A549 (cell line): Measurements from ENCODE around the gene SRR. TPM values are rescaled to one million over a fixed set of nuclear protein-coding genes. Genes with fewer than 3 reads are reported as not detected.
"Not testable (repeated sequence)": the region's sequence is repeated elsewhere in the genome, so short reads cannot be mapped to it uniquely, and the experiment has no call there.

Experiments used
- ATAC-seq, 2 experiments: fragments of 200-7000 bp in 1 of 2; fragments of >200 bp in 1 of 2; cut with Nextera tagmentation in 1 of 2; cut with Tn5 transposase in 1 of 2; 3 replicates each; pipeline versions ENCODE4 v1.8.0 to v1.9.1; 2018 to 2020; ENCODE audit warnings: mild to moderate bottlenecking in 1 of 2, moderate library complexity in 1 of 2
- CTCF ChIA-PET: fragments of 300-600 bp; sonication (Branson Sonifier 250); formaldehyde crosslinking; extraction: SDS; loops from one replicate; lab custom pipeline; 2021; ENCODE audit warnings: antibody characterized with exemption, inconsistent platforms; lab: Yijun Ruan, JAX
- POLR2A ChIA-PET: fragments of 350-600 bp; formaldehyde crosslinking; extraction: SDS; loops from one replicate; lab custom pipeline; 2021; ENCODE audit warnings: antibody characterized with exemption, inconsistent platforms; lab: Yijun Ruan, JAX
- DNase-seq, 2 experiments: peaks; one replicate each; pipeline versions ENCODE4 v3.0.0 to v3.0.0-alpha.2; 2011 to 2016; ENCODE audit warnings: low read depth in 1 of 2, low spot score in 1 of 2
- FAIRE-seq: peaks from 2 replicates; lab custom pipeline; 2011; peaks lifted over from hg19 to GRCh38; lab: Jason Lieb, UNC
- H3K27ac ChIP-seq, 2 experiments: fragments of >200 bp; sonication (Bioruptor Twin); formaldehyde crosslinking; 3 replicates each; pipeline ENCODE4 v1.5.1; 2016 to 2017
- H3K4me1 ChIP-seq: fragments of >200 bp; sonication (Bioruptor Twin); formaldehyde crosslinking; 3 replicates; pipeline ENCODE4 v1.6.1; 2016
- H3K4me2 ChIP-seq: fragments of >200 bp; sonication (Bioruptor Twin); formaldehyde crosslinking; 3 replicates; pipeline ENCODE4 v1.6.1; 2016
- H3K4me3 ChIP-seq: fragments of >200 bp; sonication (Bioruptor Twin); formaldehyde crosslinking; 3 replicates; pipeline ENCODE4 v1.5.1; 2016
- H3K9me3 ChIP-seq: fragments of >200 bp; sonication (Bioruptor Twin); formaldehyde crosslinking; 3 replicates; pipeline ENCODE4 v1.6.1; 2016
- BHLHE40 ChIP-seq: IDR thresholded peaks from 2 replicates; pipeline ENCODE4 v1.6.1; 2012; ENCODE audit warnings: low read depth, low read length, inconsistent platforms
- EHF ChIP-seq: fragments of 250-450 bp; sonication (Bioruptor Pico); IDR thresholded peaks from 2 replicates; pipeline ENCODE4 v1.5.0; 2020; ENCODE audit warnings: mild to moderate bottlenecking
- EP300 ChIP-seq, 2 experiments: fragments of >200 bp; sonication (Bioruptor Twin); formaldehyde crosslinking; IDR thresholded peaks; 2 replicates in 1 of 2; 3 replicates in 1 of 2; pipeline ENCODE4 v1.6.1; 2016 to 2017
- FOSL2 ChIP-seq, 2 experiments: fragments of 450-650 bp in 1 of 2; fragments of >200 bp in 1 of 2; sonication (Bioruptor Twin) in 1 of 2; formaldehyde crosslinking; IDR thresholded peaks; 2 replicates each; pipeline versions ENCODE4 v1.5.0 to v1.6.1; 2016 to 2020; ENCODE audit warnings: mild to moderate bottlenecking in 1 of 2, moderate library complexity in 1 of 2
- HEYL ChIP-seq: fragments of 250-450 bp; sonication (Bioruptor Pico); IDR thresholded peaks from 2 replicates; pipeline ENCODE4 v1.8.0; 2021; ENCODE audit warnings: mild to moderate bottlenecking, moderate library complexity
- JUN ChIP-seq, 2 experiments: fragments of >200 bp; sonication (Bioruptor Twin); formaldehyde crosslinking; IDR thresholded peaks; 2 replicates in 1 of 2; 3 replicates in 1 of 2; pipeline ENCODE4 v1.6.1; 2016 to 2017
- JUNB ChIP-seq: fragments of >200 bp; sonication (Bioruptor Twin); formaldehyde crosslinking; IDR thresholded peaks from 2 replicates; pipeline ENCODE4 v1.6.1; 2016
- MAFK ChIP-seq: fragments of 450-650 bp; IDR thresholded peaks from 2 replicates; pipeline ENCODE4 v1.6.1; 2014; ENCODE audit not compliant: partially characterized antibody
- MYC ChIP-seq: IDR thresholded peaks from 2 replicates; pipeline ENCODE4 v1.6.1; 2012; ENCODE audit warnings: mild to moderate bottlenecking, inconsistent platforms, low read length, improper control_type of control experiment, borderline replicate concordance
- NFE2L2 ChIP-seq: fragments of 150-350 bp; conservative IDR thresholded peaks from 2 replicates; pipeline ENCODE4 v1.6.1; 2014; ENCODE audit warnings: low read length
- NR3C1 ChIP-seq: fragments of >200 bp; sonication (Bioruptor Twin); formaldehyde crosslinking; IDR thresholded peaks from 3 replicates; pipeline ENCODE4 v1.6.1; 2017
- PHF8 ChIP-seq: fragments of 200-600 bp; sonication (generic); IDR thresholded peaks from 2 replicates; pipeline ENCODE4 v1.6.1; 2016; ENCODE audit warnings: low read depth, mild to moderate bottlenecking, antibody characterized with exemption, moderate library complexity, borderline replicate concordance
- RCOR1 ChIP-seq: fragments of 150-350 bp; IDR thresholded peaks from 2 replicates; pipeline ENCODE4 v1.6.1; 2014; ENCODE audit warnings: antibody characterized with exemption, low read length, low read depth
- RFX5 ChIP-seq: fragments of 450-650 bp; IDR thresholded peaks from 2 replicates; pipeline ENCODE4 v1.7.1; 2014; ENCODE audit warnings: antibody characterized with exemption, mild to moderate bottlenecking, moderate library complexity
- TP53 ChIP-seq: fragments of 250-450 bp; sonication (Bioruptor Pico); IDR thresholded peaks from 2 replicates; pipeline ENCODE4 v1.5.0; 2021; ENCODE audit warnings: mild to moderate bottlenecking, moderate library complexity
- ZNF302 ChIP-seq: fragments of 250-450 bp; sonication (Bioruptor Pico); IDR thresholded peaks from 2 replicates; pipeline ENCODE4 v1.9.0; 2021; ENCODE audit warnings: inconsistent platforms, mild to moderate bottlenecking, moderate library complexity
- ZSCAN20 ChIP-seq: fragments of 250-450 bp; sonication (Bioruptor Pico); IDR thresholded peaks from 2 replicates; pipeline ENCODE4 v1.8.0; 2022; ENCODE audit warnings: mild to moderate bottlenecking, moderate library complexity
- WGBS: methylation state at CpG from one replicate; pipeline ENCODE4 v1.1.6; 2017; ENCODE audit errors: missing lambda C conversion rate; 5-methylcytosine and 5-hydroxymethylcytosine counted together
- polyA plus RNA-seq, 4 experiments: library from polyadenylated mRNA; depleted of rRNA in 3 of 4; stranded (reverse); fragments of >200 nt; fragmentation: RNase III in 1 of 4; extraction: RNeasy Plus Mini Kit Qiagen cat#74134 plus additional on column Dnase treatment in 1 of 4; gene quantifications; 2 replicates in 3 of 4; 3 replicates in 1 of 4; pipeline ENCODE4 v1.2.3, GENCODE V29; 2011 to 2017
- TF ChIP-seq, protein P1 (sequence below): IDR thresholded peaks from 2 replicates; pipeline ENCODE4 v1.6.1; 2012
- TF ChIP-seq, protein P2 (sequence below): fragments of 250-450 bp; sonication (Bioruptor Pico); IDR thresholded peaks from 2 replicates; pipeline ENCODE4 v1.5.0; 2021; ENCODE audit warnings: mild to moderate bottlenecking, moderate library complexity, borderline replicate concordance
- TF ChIP-seq, protein P3 (sequence below): fragments of 150-350 bp; IDR thresholded peaks from 2 replicates; pipeline ENCODE4 v1.6.1; 2014; ENCODE audit warnings: low read depth, mild to moderate bottlenecking, low read length
- TF ChIP-seq, protein P4 (sequence below): fragments of 250-450 bp; sonication (Bioruptor Pico); IDR thresholded peaks from 2 replicates; pipeline ENCODE4 v1.5.0; 2020; ENCODE audit warnings: low read depth, mild to moderate bottlenecking, moderate library complexity
- TF ChIP-seq, protein P5 (sequence below): IDR thresholded peaks from 2 replicates; pipeline ENCODE4 v1.6.1; 2012; ENCODE audit warnings: low read depth, borderline replicate concordance
- TF ChIP-seq, protein P6 (sequence below): fragments of >200 bp; sonication (Bioruptor Twin); formaldehyde crosslinking; IDR thresholded peaks from 3 replicates; pipeline ENCODE4 v1.5.1; 2016

SRR gene
- polyA plus RNA-seq, 2 of the 4 experiments (the other 2 are of a cell fraction), result 13.2 to 16.7 TPM

DNA sequence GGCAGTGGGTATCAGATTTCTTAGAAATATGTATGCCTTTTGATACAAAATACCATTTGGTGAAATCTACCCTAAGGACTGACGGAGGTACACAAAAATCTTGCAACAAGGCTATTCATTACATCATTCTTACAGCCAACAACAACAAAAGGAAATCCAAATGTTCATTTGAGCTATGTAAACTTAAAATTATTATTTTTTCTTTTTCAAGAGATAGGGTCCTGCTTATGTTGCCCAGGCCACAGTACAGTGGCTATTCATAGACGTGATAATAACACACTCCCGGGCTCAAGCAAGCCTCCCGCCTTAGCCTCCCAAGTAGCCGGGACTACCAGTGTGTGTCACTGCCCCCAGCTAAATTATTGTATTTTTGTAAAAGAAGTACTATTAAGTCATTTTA, 9.0 kb downstream of the SRR start:
- DNase-seq (no peak), FAIRE-seq (no peak), ATAC-seq (no peak)
- ChIA-PET POLR2A (interaction anchor here (1.0 kb wide), 1 partner anchor 9 kb away, joined by 3 read pairs; the partner anchor contains the start of gene SRR), CTCF (interaction anchor here (0.6 to 3.6 kb wide), 5 partner anchors 8 to 254 kb away, joined by 3 to 15 read pairs (median 4); partner anchors contain the start of gene SRR)
- no peaks in the 10 kb centered on the region for H3K9me3 ChIP-seq
- WGBS, result 91% methylated on average over 5 of the region's 5 CpGs
- TF ChIP-seq, protein P1, sequence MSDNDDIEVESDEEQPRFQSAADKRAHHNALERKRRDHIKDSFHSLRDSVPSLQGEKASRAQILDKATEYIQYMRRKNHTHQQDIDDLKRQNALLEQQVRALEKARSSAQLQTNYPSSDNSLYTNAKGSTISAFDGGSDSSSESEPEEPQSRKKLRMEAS, result no peak
- no peak for TF ChIP-seq NR3C1
- TF ChIP-seq ZSCAN20 (CRISPR knock-in tag), result no peak
- no peak for TF ChIP-seq TP53 (CRISPR knock-in tag)
- no peak for TF ChIP-seq HEYL (CRISPR knock-in tag)
- TF ChIP-seq, protein P2, sequence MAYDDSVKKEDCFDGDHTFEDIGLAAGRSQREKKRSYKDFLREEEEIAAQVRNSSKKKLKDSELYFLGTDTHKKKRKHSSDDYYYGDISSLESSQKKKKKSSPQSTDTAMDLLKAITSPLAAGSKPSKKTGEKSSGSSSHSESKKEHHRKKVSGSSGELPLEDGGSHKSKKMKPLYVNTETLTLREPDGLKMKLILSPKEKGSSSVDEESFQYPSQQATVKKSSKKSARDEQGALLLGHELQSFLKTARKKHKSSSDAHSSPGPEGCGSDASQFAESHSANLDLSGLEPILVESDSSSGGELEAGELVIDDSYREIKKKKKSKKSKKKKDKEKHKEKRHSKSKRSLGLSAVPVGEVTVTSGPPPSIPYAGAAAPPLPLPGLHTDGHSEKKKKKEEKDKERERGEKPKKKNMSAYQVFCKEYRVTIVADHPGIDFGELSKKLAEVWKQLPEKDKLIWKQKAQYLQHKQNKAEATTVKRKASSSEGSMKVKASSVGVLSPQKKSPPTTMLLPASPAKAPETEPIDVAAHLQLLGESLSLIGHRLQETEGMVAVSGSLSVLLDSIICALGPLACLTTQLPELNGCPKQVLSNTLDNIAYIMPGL, result no peak
- TF ChIP-seq, protein P3, sequence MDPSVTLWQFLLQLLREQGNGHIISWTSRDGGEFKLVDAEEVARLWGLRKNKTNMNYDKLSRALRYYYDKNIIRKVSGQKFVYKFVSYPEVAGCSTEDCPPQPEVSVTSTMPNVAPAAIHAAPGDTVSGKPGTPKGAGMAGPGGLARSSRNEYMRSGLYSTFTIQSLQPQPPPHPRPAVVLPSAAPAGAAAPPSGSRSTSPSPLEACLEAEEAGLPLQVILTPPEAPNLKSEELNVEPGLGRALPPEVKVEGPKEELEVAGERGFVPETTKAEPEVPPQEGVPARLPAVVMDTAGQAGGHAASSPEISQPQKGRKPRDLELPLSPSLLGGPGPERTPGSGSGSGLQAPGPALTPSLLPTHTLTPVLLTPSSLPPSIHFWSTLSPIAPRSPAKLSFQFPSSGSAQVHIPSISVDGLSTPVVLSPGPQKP, result no peak
- no peak for TF ChIP-seq MAFK
- no peak for TF ChIP-seq NFE2L2
- no peak for TF ChIP-seq PHF8
- no peaks in the 10 kb centered on the region for H3K4me1 ChIP-seq
- H3K4me2 ChIP-seq, result no peak overlapping the region
- no peak overlapping the region for H3K27ac ChIP-seq
- no peak overlapping the region for H3K4me3 ChIP-seq

DNA sequence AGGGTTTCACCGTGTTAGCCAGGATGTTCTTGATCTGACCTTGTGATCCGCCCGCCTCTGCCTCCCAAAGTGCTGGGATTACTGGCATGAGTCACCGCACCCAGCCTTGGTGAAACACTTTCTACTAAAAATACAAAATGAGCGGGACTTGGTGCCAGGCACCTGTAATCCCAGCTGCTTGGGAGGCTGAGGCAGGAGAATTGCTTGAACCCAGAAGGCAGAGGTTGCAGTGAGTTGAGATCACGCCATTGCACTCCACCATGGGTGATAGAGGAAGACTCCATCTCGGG, 13.1 kb downstream of the SRR start:
- H3K4me1 ChIP-seq; DNase-seq; FAIRE-seq; H3K9me3 ChIP-seq; TF ChIP-seq FOSL2 (IDR thresholded peaks at IDR 0.05): not testable (repeated sequence)
- 50% methylated on average over 7 of the region's 7 CpGs for WGBS
- POLR2A ChIA-PET, result interaction anchor here (0.6 to 1.6 kb wide), 6 partner anchors 11 to 1359 kb away, joined by 3 to 6 read pairs (median 4); partner anchors contain the start of genes SMG6, SRR and TSR1
- H3K4me2 ChIP-seq, result peak overlapping the region; percentile 54
- CTCF ChIA-PET, result interaction anchor here (0.6 to 2.6 kb wide), 5 partner anchors 8 to 44 kb away, joined by 3 to 17 read pairs (median 4); partner anchors contain the start of gene TSR1
- peak overlapping the region; percentile 36 to 44; a peak in 2 of 6 replicates for H3K27ac ChIP-seq
- peak; percentile 59 for TF ChIP-seq FOSL2 (CRISPR knock-in tag; IDR thresholded peaks at IDR 0.05)
- peak in 1 of 2 experiments; percentile 13; a peak in 3 of 6 replicates for ATAC-seq
- peak overlapping the region; percentile 34 for H3K4me3 ChIP-seq

DNA sequence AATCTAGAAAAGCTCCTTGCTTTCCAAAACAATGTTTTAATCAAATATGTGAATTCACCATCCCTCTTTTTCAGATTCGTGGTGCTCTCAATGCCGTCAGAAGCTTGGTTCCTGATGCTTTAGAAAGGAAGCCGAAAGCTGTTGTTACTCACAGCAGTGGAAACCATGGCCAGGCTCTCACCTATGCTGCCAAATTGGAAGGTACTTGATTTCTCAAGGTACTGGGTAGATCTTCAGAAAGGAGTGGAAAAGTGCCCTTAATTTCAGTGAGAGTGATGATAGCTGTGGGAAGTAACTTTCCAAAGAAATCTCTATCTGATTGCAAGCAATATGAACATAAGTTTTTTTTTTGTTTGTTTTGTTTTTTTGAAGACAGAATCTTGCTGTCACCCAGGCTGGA, 14.0 kb downstream of the SRR start:
- peak overlapping the region; percentile 34 for H3K4me3 ChIP-seq
- WGBS, result 80% methylated on average over 3 of the region's 3 CpGs
- TF ChIP-seq MYC, result no peak
- no peak for TF ChIP-seq BHLHE40
- no peak for TF ChIP-seq JUNB
- no peak for TF ChIP-seq EP300 (IDR thresholded peaks at IDR 0.05)
- TF ChIP-seq, protein P4, sequence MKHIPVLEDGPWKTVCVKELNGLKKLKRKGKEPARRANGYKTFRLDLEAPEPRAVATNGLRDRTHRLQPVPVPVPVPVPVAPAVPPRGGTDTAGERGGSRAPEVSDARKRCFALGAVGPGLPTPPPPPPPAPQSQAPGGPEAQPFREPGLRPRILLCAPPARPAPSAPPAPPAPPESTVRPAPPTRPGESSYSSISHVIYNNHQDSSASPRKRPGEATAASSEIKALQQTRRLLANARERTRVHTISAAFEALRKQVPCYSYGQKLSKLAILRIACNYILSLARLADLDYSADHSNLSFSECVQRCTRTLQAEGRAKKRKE (CRISPR knock-in tag), result no peak
- TF ChIP-seq, protein P2, result no peak
- no peak for TF ChIP-seq JUN (IDR thresholded peaks at IDR 0.05)
- TF ChIP-seq ZNF302 (CRISPR knock-in tag), result no peak
- TF ChIP-seq, protein P5, sequence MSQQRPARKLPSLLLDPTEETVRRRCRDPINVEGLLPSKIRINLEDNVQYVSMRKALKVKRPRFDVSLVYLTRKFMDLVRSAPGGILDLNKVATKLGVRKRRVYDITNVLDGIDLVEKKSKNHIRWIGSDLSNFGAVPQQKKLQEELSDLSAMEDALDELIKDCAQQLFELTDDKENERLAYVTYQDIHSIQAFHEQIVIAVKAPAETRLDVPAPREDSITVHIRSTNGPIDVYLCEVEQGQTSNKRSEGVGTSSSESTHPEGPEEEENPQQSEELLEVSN, result no peak
- no peak for TF ChIP-seq FOSL2 (IDR thresholded peaks at IDR 0.05)
- TF ChIP-seq FOSL2 (CRISPR knock-in tag; IDR thresholded peaks at IDR 0.05), result no peak
- no peak for TF ChIP-seq RCOR1
- no peak for TF ChIP-seq RFX5
- TF ChIP-seq, protein P6, sequence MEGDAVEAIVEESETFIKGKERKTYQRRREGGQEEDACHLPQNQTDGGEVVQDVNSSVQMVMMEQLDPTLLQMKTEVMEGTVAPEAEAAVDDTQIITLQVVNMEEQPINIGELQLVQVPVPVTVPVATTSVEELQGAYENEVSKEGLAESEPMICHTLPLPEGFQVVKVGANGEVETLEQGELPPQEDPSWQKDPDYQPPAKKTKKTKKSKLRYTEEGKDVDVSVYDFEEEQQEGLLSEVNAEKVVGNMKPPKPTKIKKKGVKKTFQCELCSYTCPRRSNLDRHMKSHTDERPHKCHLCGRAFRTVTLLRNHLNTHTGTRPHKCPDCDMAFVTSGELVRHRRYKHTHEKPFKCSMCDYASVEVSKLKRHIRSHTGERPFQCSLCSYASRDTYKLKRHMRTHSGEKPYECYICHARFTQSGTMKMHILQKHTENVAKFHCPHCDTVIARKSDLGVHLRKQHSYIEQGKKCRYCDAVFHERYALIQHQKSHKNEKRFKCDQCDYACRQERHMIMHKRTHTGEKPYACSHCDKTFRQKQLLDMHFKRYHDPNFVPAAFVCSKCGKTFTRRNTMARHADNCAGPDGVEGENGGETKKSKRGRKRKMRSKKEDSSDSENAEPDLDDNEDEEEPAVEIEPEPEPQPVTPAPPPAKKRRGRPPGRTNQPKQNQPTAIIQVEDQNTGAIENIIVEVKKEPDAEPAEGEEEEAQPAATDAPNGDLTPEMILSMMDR, result no peak
- no peak for TF ChIP-seq EHF (CRISPR knock-in tag)

More for the DNA sequence above, 14.0 kb downstream of the SRR start:
- Histone ChIP-seq H3K9me3 (no peaks in the 10 kb centered on the region), H3K4me1 (no peaks in the 10 kb centered on the region), H3K27ac (peak overlapping the region in 1 of 2 experiments; percentile 36; a peak in 1 of 6 replicates), H3K4me2 (peak overlapping the region; percentile 54)
- peak; percentile 8 to 65; a peak in 4 of 6 replicates for ATAC-seq
- DNase-seq, result no peak
- CTCF ChIA-PET, result interaction anchor here (0.7 to 2.6 kb wide), 6 partner anchors 11 to 263 kb away, joined by 3 to 17 read pairs (median 5); partner anchors contain the start of genes HIC1 and TSR1
- FAIRE-seq, result no peak
- POLR2A ChIA-PET, result interaction anchor here (1.0 to 1.6 kb wide), 4 partner anchors 12 to 35 kb away, joined by 3 to 6 read pairs (median 4); partner anchors contain the start of genes SMG6, SRR and TSR1
